Keratinocyte (primary cell): ENCODE measurements around the gene BTN2A1. TPM values are rescaled to one million over a fixed set of nuclear protein-coding genes. Genes with fewer than 3 reads are reported as not detected.

Source experiments
- DNase-seq: peaks from one replicate; pipeline ENCODE4 v3.0.0-alpha.2; 2011; ENCODE audit warnings: low read depth, missing footprints, low spot score
- FAIRE-seq: peaks from 2 replicates; lab custom pipeline; 2011; peaks lifted over from hg19 to GRCh38; lab: Jason Lieb, UNC
- H2AFZ ChIP-seq: 2 replicates; pipeline ENCODE4 v1.6.0; 2012; ENCODE audit warnings: low read length, control low read depth, inconsistent platforms; ENCODE audit not compliant: control insufficient read depth
- H3K27ac ChIP-seq: 2 replicates; pipeline ENCODE4 v1.5.1; 2011; ENCODE audit warnings: low read length; ENCODE audit not compliant: control insufficient read depth, insufficient read depth
- H3K27me3 ChIP-seq: 3 replicates; pipeline ENCODE4 v1.6.0; 2011; ENCODE audit warnings: low read length; ENCODE audit not compliant: control insufficient read depth, insufficient read depth; ENCODE audit errors: extremely low read depth
- H3K36me3 ChIP-seq, 2 experiments: 2 replicates in 1 of 2; 3 replicates in 1 of 2; pipeline ENCODE4 v1.5.1; 2011; ENCODE audit warnings: low read length in 2 of 2, mild to moderate bottlenecking in 1 of 2; ENCODE audit not compliant: control insufficient read depth in 2 of 2, insufficient read depth in 2 of 2; ENCODE audit errors: extremely low read depth in 1 of 2
- H3K4me1 ChIP-seq: 3 replicates; pipeline ENCODE4 v1.5.1; 2011; ENCODE audit warnings: low read length; ENCODE audit not compliant: control insufficient read depth, insufficient read depth; ENCODE audit errors: extremely low read depth
- H3K4me2 ChIP-seq: 3 replicates; pipeline ENCODE4 v1.6.0; 2011; ENCODE audit warnings: low read depth, low read length; ENCODE audit not compliant: control insufficient read depth, insufficient read depth; ENCODE audit errors: extremely low read depth
- H3K4me3 ChIP-seq, 3 experiments: fragments of 200-600 bp in 1 of 3; sonication (generic) in 1 of 3; 2 replicates in 2 of 3; 3 replicates in 1 of 3; pipeline ENCODE4 v1.5.1; 2011 to 2016; ENCODE audit warnings: low read length in 3 of 3, mild to moderate bottlenecking in 3 of 3, control low read depth in 2 of 3, inconsistent platforms in 1 of 3, low read depth in 1 of 3, mixed read lengths in 1 of 3, mixed run types in 1 of 3, moderate library complexity in 1 of 3; ENCODE audit not compliant: control insufficient read depth in 2 of 3, insufficient read depth in 2 of 3; ENCODE audit errors: extremely low read depth in 1 of 3
- H3K79me2 ChIP-seq: 2 replicates; pipeline ENCODE4 v1.6.0; 2012; ENCODE audit warnings: low read length; ENCODE audit not compliant: control insufficient read depth, insufficient read depth
- H3K9ac ChIP-seq: 3 replicates; pipeline ENCODE4 v1.6.0; 2011; ENCODE audit warnings: low read length; ENCODE audit not compliant: control insufficient read depth, insufficient read depth; ENCODE audit errors: extremely low read depth
- H3K9me1 ChIP-seq: 3 replicates; pipeline ENCODE4 v1.6.0; 2011; ENCODE audit warnings: low read length; ENCODE audit not compliant: control insufficient read depth, insufficient read depth; ENCODE audit errors: extremely low read depth
- H3K9me3 ChIP-seq: 2 replicates; pipeline ENCODE4 v1.5.1; 2012; ENCODE audit warnings: low read depth, low read length; ENCODE audit not compliant: control insufficient read depth
- H4K20me1 ChIP-seq: 3 replicates; pipeline ENCODE4 v1.6.0; 2011; ENCODE audit warnings: low read length; ENCODE audit not compliant: control insufficient read depth, insufficient read depth; ENCODE audit errors: extremely low read depth
- EZH2 ChIP-seq: IDR thresholded peaks from one replicate; pipeline ENCODE4 v1.6.1; 2012; ENCODE audit warnings: inconsistent platforms, mild to moderate bottlenecking, low read length, moderate library complexity
- dilution Hi-C: fragments of 300-500 bp; cut with MboI; formaldehyde crosslinking; loops from one replicate; pipeline ENCODE4 v1.7.0; 2020; ENCODE audit warnings: low sequenced_read_pairs; ENCODE audit not compliant: extremely low pct_ligation_motif_present
- polyA plus RNA-seq, 5 experiments: library from polyadenylated mRNA; depleted of rRNA in 3 of 5; stranded (reverse) in 3 of 5; stranded (forward) in 1 of 5; unstranded in 1 of 5; fragments of >200 nt; gene quantifications; 1 replicate in 1 of 5; 2 replicates in 3 of 5; 3 replicates in 1 of 5; pipeline versions ENCODE4 v1.2.1 to v1.2.3, GENCODE V29; 2011 to 2012; ENCODE audit warnings: missing spikeins in 2 of 5, low read depth in 1 of 5, low replicate concordance in 1 of 5
- TF ChIP-seq, protein P1 (sequence below), 3 experiments: IDR thresholded peaks in 1 of 3; conservative IDR thresholded peaks in 1 of 3; optimal IDR thresholded peaks in 1 of 3; 2 replicates in 2 of 3; 3 replicates in 1 of 3; pipeline versions ENCODE3 to v1.5.1; 2011; ENCODE audit warnings: low read length in 3 of 3, mild to moderate bottlenecking in 3 of 3, moderate library complexity in 2 of 3, control low read depth in 1 of 3, inconsistent platforms in 1 of 3; ENCODE audit not compliant: insufficient read depth in 2 of 3; ENCODE audit errors: extremely low read depth in 1 of 3

BTN2A1 gene
- polyA plus RNA-seq, 1 donor (not counting 4 experiments of a cell fraction or from before 2014, with no cell fraction given) = 13.9 TPM

DNA sequence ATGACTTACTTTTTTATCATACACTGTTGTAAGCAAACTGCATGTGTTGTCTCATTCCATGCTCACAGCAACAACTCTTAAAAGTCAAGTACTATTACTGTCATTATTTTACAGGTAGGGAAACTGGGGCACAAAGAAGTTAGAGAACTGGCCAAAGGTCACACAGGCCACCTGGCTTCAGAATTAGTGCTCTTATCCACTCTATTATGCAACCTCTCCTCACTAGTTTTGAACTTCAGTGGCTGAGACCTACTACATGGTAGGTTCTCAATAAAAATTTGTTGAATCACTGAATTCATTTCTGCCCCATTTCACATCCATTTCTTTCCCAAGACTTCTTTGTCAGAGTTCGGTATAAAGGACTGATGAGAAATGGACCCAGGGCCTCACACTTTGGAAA, 19.8 kb upstream of the BTN2A1 start:
- H2AFZ ChIP-seq = no peak overlapping the region
- H3K4me1 ChIP-seq = peaks cover 17% of the 10 kb centered on the region
- no peaks in the 10 kb centered on the region for H3K79me2 ChIP-seq
- no peaks in the 10 kb centered on the region for H3K9me3 ChIP-seq
- DNase-seq (no peak), FAIRE-seq (no peak)
- H3K4me3 ChIP-seq = no peak overlapping the region
- H3K9me1 ChIP-seq = no peaks in the 10 kb centered on the region
- H4K20me1 ChIP-seq = no peaks in the 10 kb centered on the region
- dilution Hi-C loops = no loop called here
- no peak overlapping the region for H3K4me2 ChIP-seq
- H3K27ac ChIP-seq = no peak overlapping the region
- no peaks in the 10 kb centered on the region for H3K36me3 ChIP-seq
- TF ChIP-seq, protein P1, sequence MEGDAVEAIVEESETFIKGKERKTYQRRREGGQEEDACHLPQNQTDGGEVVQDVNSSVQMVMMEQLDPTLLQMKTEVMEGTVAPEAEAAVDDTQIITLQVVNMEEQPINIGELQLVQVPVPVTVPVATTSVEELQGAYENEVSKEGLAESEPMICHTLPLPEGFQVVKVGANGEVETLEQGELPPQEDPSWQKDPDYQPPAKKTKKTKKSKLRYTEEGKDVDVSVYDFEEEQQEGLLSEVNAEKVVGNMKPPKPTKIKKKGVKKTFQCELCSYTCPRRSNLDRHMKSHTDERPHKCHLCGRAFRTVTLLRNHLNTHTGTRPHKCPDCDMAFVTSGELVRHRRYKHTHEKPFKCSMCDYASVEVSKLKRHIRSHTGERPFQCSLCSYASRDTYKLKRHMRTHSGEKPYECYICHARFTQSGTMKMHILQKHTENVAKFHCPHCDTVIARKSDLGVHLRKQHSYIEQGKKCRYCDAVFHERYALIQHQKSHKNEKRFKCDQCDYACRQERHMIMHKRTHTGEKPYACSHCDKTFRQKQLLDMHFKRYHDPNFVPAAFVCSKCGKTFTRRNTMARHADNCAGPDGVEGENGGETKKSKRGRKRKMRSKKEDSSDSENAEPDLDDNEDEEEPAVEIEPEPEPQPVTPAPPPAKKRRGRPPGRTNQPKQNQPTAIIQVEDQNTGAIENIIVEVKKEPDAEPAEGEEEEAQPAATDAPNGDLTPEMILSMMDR (optimal IDR thresholded peaks at IDR 0.05 in 1 of 3, IDR thresholded peaks at IDR 0.05 in 1 of 3, conservative IDR thresholded peaks at IDR 0.05 in 1 of 3; ENCODE audit: extremely low read depth in 1 of 3, insufficient read depth in 2 of 3, low read length in 3 of 3) = no peak
- H3K9ac ChIP-seq = no peak overlapping the region
- no peaks in the 10 kb centered on the region for H3K27me3 ChIP-seq

DNA sequence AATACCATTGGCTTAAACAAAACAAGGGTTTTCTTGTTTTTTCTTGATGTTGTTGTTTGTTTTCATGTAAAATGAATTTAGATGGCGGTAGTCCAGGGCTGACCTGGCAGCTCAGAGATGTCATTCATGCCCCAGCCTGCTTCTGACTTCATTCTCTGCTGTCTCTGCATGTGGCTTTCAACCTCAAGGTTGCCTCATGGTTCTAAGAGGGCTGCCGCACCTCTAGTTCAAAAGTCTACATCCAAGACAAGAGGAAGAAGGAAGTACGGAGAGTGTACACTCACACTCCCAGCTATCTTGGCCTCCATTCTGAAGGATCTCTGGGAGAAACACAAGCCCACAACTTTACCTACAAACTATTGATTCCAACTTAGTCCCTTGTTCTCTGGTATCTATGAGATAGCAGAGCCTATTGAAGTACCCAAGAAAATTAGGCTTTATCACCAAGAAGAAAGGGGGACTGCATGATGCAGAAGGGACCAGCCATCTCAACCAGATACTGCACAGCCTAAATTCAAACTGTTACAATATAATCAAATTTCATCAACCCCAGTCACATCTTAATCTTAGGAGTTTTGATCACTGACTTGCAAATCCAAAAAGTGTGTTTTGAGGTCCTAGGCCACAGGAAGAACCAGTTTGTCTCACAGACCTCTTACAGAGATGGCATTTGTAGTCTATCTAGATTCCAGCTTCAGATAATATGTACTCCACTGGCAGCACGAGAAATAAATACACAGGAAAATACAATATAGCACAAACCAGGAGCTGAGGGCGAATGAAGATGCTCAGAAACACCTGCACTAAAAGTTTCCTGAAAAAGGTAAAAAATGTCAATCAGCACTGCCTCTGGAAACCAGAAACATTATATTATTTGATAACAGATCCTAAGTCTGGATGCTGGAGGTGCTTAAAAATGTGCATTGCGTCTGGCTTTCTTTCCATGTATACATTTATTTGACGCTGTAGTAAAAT, 18.3 kb upstream of the BTN2A1 start:
- H3K27ac ChIP-seq = peak overlapping the region; percentile 68
- FAIRE-seq = no peak

More for the DNA sequence above, 18.3 kb upstream of the BTN2A1 start:
- DNase-seq = no peak
- no peaks in the 10 kb centered on the region for H3K27me3 ChIP-seq
- H3K79me2 ChIP-seq = no peaks in the 10 kb centered on the region
- peak overlapping the region; percentile 32 for H2AFZ ChIP-seq
- peak overlapping the region; percentile 73 for H3K9ac ChIP-seq
- peak overlapping the region; percentile 92 for H3K4me2 ChIP-seq
- no peaks in the 10 kb centered on the region for H3K9me1 ChIP-seq
- H3K4me1 ChIP-seq = peaks cover 17% of the 10 kb centered on the region
- no peak for TF ChIP-seq EZH2
- TF ChIP-seq, protein P1 (optimal IDR thresholded peaks at IDR 0.05 in 1 of 3, IDR thresholded peaks at IDR 0.05 in 1 of 3, conservative IDR thresholded peaks at IDR 0.05 in 1 of 3; ENCODE audit: extremely low read depth in 1 of 3, insufficient read depth in 2 of 3, low read length in 3 of 3) = no peak
- H3K4me3 ChIP-seq = peak overlapping the region in 2 of 3 experiments; percentile 54 to 62
- dilution Hi-C loops = no loop called here
- no peaks in the 10 kb centered on the region for H4K20me1 ChIP-seq
- no peaks in the 10 kb centered on the region for H3K36me3 ChIP-seq
- H3K9me3 ChIP-seq = no peaks in the 10 kb centered on the region
